ENCODE measurements around the gene NR1I2. TPM values are rescaled to one million over a fixed set of nuclear protein-coding genes. Genes with fewer than 3 reads are reported as not detected.

Gene NR1I2
- total RNA-seq, 6 experiments from 2014 or later, result not detected

DNA sequence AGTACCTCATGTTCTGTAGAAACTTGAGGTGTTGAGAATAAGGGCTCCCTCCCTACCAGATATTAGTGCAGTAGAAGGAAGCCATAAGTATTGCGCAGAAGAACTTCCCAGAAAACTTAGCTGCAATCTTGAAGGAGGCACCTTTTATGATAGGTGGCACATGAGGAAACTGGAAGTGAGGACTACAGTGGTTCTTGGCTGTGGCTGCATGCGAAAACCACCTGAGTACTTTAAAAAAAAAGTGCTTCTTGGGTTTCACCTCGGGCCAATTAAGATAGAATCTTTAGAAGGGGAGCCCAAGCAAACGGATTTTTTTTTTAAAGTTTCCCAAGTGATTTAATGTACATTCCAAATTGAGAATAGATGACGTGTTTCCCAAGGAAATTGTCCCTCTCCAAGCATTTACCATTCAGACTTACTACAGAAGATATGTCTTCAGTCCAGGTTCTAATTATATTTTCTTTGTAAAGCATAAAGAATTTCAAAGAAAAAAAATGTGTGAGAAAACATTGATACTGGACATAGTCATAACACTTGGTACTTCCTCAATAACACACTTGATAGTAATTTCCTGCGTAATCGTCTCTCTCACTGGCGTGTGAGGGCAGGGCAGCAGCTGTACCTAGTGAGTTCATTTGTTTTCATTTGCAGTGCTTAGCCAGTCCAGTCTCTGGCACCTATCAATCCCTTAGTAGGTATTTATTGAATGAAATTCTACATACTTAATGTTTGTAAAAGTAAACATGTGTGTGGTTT is 12.3 kb upstream of the NR1I2 start:
- Mint-ChIP-seq H3K27me3 (ENCODE audit: insufficient read depth) (peaks cover 22% of the 10 kb centered on the region), H3K9me3 (no peaks in the 10 kb centered on the region), H3K27ac (no peak overlapping the region), H3K4me3 (no peak overlapping the region), H3K4me1 (ENCODE audit: low read depth) (no peaks in the 10 kb centered on the region), H3K36me3 (ENCODE audit: low read depth) (no peaks in the 10 kb centered on the region)
- no peak for TF ChIP-seq CTCF (IDR thresholded peaks at IDR 0.05)
- DNase-seq, result no peak

DNA sequence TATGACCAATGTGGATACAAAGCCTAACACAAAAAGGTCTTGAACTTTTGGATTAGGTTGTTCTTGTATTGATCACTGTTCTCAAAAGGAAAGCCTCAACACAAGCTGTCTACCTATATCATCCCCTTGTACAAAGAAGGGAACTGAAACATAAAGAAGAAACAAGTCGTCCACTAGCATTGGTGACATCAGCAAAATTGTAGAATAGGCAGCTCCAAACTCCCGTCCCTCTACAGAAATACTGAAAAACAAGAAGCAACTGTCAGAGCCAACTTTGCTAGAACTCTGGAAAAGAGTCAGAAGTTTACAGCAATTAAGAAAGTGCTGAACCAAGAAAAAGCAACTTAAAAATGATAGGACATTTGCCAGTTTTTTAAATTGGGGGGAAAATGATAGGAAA is 7.5 kb upstream of the NR1I2 start:
- no peak for DNase-seq
- Mint-ChIP-seq H3K27me3 (ENCODE audit: insufficient read depth) (peaks cover 15% of the 10 kb centered on the region; the same call in 1 of the 2 replicates), H3K9me3 (peaks cover 11% of the 10 kb centered on the region), H3K27ac (no peak overlapping the region), H3K4me1 (ENCODE audit: low read depth) (no peaks in the 10 kb centered on the region), H3K4me3 (no peak overlapping the region), H3K36me3 (ENCODE audit: low read depth) (peaks cover 7% of the 10 kb centered on the region)
- TF ChIP-seq CTCF (IDR thresholded peaks at IDR 0.05), result no peak

GRCh38 chr3:119776304-119776703 is 5.6 kb upstream of the NR1I2 start:
- no peak overlapping the region for H3K27ac Mint-ChIP-seq
- no peak for TF ChIP-seq CTCF (IDR thresholded peaks at IDR 0.05)
- no peaks in the 10 kb centered on the region for H3K4me1 Mint-ChIP-seq (ENCODE audit: low read depth)
- H3K4me3 Mint-ChIP-seq, result no peak overlapping the region
- DNase-seq, result no peak
- peaks cover 7% of the 10 kb centered on the region for H3K36me3 Mint-ChIP-seq (ENCODE audit: low read depth)
- peaks cover 14% of the 10 kb centered on the region; the same call in 1 of the 2 replicates for H3K27me3 Mint-ChIP-seq (ENCODE audit: insufficient read depth)
- peaks cover 11% of the 10 kb centered on the region for H3K9me3 Mint-ChIP-seq

DNA sequence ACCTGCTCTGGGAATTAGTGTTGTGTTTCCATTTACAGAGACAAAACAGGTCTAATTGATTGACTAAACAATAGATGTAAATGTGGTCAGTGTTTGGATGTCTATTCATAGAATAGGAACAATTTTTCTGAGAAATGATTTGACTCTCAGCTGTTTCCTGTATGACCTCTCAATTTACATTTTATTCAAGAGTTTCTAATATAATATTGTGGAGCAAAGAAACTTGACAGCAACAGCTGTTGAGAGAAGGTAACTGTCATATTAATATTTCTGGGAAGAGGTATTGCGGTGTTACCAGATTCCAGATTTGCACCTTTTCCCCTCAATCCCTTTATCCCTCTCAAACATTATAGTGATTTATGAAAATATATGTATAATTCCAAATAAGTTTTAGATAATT is 3.7 kb upstream of the NR1I2 start:
- Mint-ChIP-seq H3K4me3 (no peak overlapping the region), H3K27ac (no peak overlapping the region), H3K4me1 (ENCODE audit: low read depth) (no peaks in the 10 kb centered on the region), H3K27me3 (ENCODE audit: insufficient read depth) (peaks cover 8% of the 10 kb centered on the region; the same call in 1 of the 2 replicates), H3K36me3 (ENCODE audit: low read depth) (peaks cover 7% of the 10 kb centered on the region), H3K9me3 (peaks cover 11% of the 10 kb centered on the region)
- no peak for DNase-seq
- no peak for TF ChIP-seq CTCF (IDR thresholded peaks at IDR 0.05)

DNA sequence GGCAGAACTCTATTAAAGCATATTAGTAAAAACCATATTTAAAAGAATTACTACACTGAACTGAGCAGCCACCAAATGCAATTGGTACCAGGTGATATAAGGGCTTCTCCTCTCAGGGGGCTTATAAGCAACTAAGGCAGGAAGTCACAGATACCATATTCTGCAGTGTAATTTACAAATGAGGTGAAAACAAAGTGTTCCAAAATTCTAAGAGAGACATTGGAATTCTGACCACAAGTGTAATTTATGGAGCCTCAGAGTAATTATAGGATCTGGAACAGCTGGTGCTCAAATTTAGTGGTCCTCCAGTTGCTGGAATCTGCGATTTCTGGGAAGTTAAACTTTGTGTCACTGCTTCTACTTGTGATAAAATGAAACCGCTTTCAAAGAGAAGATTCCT is 3.1 kb upstream of the NR1I2 start:
- no peak for DNase-seq
- Mint-ChIP-seq H3K4me1 (ENCODE audit: low read depth) (no peaks in the 10 kb centered on the region), H3K27ac (no peak overlapping the region), H3K4me3 (no peak overlapping the region), H3K36me3 (ENCODE audit: low read depth) (peaks cover 7% of the 10 kb centered on the region), H3K27me3 (ENCODE audit: insufficient read depth) (peaks cover 4% of the 10 kb centered on the region; the same call in 1 of the 2 replicates), H3K9me3 (peaks cover 11% of the 10 kb centered on the region)
- TF ChIP-seq CTCF (IDR thresholded peaks at IDR 0.05), result no peak

Measured in HFFc6 (cell line).